ENCODE results near the gene SH3PXD2A.
"Not testable (repeated sequence)": the region's sequence is repeated elsewhere in the genome, so short reads cannot be mapped to it uniquely, and the experiment has no call there.

The SH3PXD2A gene

GRCh38 chr10:103833731-103834365, 21.5 kb downstream of the SH3PXD2A start:
- no peak for DNase-seq (ENCODE audit: low spot score)

- DNase-seq (ENCODE audit: low spot score): no peak
Measured at GRCh38 chr10:103832806-103833205, 22.6 kb downstream of the SH3PXD2A start.

DNA sequence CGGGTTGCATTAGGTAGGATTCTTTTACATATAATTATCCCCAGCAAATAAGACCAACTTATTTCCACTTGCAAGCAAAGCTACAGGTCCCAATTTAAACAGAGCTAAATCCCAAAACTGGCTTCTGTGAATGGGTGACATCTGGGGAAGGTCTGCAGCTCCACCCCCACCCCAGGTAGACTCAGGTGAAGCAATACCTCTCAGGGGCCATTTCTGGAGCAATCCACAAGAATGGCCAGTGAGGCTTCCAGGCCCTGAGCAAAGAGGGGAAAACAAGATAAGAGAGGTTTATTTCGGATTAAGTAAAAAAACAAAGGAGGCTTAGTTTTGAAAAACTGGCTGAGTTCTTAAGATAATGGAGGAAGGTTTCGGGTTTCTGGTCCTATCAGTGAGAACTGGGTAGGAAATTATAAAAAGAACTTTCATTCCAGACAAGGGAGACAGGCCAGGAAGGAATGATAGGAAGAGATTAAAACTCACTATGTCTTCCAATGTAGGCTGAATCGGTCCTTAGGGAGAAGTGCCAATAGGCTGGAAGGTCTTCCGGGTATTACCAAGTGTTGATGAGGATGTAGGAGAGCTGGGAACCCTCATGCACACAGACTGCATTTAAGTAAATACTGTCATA, 25.4 kb downstream of the SH3PXD2A start:
- DNase-seq (ENCODE audit: low spot score): no peak

GRCh38 chr10:103829278-103829677, 26.1 kb downstream of the SH3PXD2A start:
- no peak for DNase-seq (ENCODE audit: low spot score)

DNA sequence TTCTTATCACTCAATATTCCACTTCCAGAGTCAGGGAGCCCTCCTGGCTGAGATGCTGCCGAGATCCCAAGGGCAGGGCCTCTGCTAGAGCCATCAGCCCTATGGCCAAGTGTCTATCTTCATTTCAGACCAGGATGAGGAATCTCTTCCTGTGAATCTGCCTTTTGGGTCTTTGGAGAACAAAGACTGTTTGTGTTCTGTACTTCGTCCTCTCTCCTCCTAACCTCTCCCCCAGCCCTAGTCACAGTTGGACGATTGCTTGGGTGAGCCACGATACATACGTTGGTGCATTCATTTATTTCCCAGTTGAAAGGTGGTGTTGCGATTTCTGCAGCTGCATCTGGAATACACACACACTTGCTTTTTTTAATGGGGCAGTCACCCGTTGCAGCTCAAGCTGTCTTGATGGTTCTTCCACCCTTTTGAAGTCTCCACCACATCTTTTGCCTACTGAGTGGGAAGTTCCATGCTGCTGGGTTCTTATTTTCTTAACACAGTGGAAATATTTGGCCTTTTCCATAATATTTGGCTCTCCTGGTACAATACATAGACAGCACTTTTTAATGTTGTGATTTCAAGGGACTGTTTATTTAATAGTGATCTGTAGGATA, 26.7 kb downstream of the SH3PXD2A start:
- no peak for DNase-seq (ENCODE audit: low spot score)

DNA sequence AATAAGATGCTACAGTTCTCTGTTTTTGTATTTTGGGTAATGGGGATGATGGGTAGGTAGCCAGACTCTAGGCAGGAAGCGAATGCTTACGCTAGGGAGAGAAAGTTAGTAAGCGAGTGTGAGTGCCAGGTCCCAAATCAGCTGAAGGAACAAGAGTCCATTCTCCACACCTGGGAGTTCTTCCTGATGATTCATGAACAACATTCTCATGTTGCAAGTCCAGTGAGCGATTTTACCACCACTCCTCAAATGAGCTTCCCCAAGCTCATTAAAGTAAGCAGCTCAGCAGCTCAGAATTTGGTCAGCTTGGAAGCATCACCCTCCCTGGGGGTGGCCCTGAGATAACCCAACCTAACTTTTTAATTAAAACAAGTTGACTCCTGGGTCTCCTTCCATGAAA, 27.3 kb downstream of the SH3PXD2A start:
- DNase-seq (ENCODE audit: low spot score): no peak

GRCh38 chr10:103826885-103827284, 28.5 kb downstream of the SH3PXD2A start:
- DNase-seq (ENCODE audit: low spot score): no peak

GRCh38 chr10:103824281-103824680, 31.1 kb downstream of the SH3PXD2A start:
- no peak for DNase-seq (ENCODE audit: low spot score)

DNA sequence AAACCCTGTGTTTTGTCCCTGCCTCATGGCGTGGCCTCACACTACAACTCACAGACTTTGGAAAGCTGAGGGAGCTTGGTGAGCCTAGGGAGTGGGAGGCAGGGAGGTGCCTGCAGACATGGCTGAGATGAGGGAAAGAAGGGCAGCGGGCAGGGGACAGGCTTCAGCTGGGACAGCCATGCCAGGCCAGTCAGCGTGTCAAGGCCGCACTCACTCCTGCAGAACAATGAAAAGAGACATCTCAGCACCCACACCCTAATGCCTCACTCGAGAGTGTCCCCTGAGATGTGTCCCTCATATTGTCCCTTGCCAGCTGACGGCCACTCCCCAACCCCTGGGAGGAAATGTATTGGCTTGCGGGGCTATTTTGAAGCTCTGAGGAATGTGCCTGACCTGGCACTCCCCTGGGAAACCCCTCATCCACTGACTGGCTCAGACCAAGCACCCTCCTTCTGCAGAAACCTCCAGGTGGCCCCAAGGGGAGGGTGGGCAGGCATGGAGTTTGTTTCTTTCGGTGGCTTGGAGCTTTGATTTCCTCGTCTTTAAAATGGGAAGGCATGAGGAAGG, 31.6 kb downstream of the SH3PXD2A start:
- DNase-seq (ENCODE audit: low spot score): no peak

- no peak for DNase-seq (ENCODE audit: low spot score)
Measured at GRCh38 chr10:103822800-103823199, 32.6 kb downstream of the SH3PXD2A start.

- DNase-seq (ENCODE audit: low spot score): no peak
Measured at GRCh38 chr10:103822107-103822716, 33.2 kb downstream of the SH3PXD2A start.

- DNase-seq (ENCODE audit: low spot score): no peak
Measured at GRCh38 chr10:103820101-103821062, 35.0 kb downstream of the SH3PXD2A start.

DNA sequence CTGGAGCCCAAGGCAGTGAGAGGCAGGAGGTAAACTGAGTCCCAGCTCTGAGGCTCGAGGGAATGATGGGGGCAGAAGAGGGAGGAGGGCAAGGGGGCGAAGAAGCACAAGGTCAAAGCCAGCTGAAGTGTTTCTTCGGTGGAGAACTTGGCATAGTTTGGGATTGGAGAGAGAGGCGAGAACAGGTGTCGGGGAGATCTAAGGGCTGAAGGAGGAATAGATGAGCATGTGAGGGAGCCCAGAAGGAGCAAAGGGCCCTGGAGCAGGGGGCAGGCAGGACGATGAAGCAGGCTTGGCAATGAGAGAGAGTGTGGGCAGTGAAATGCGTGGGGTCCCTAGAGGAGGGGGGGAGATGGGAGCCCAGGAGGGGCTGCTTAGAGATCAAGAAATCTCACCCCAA, 35.9 kb downstream of the SH3PXD2A start:
- no peak for DNase-seq (ENCODE audit: low spot score)

- DNase-seq (ENCODE audit: low spot score): no peak
Measured at GRCh38 chr10:103818765-103819374, 36.5 kb downstream of the SH3PXD2A start.

DNA sequence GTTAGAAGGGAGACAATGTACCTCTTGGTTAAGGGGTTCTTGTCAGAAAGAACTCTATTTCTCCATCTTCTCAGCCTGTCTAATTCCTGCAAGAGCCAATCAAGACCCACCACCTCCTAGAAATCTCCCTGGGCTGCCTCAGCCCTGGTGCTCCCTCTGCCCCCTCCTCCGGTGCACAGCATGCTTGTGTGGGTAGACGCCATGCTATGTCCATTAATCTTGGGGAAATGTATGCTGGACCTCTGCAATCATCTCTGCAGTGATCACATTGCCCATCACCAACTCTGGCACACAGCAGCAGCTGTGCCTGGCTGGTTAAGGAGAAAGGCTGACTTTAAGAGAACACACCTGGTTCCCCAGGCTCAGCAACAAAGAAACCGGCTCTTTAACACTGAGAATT, 37.3 kb downstream of the SH3PXD2A start:
- DNase-seq (ENCODE audit: low spot score): no peak

GRCh38 chr10:103816431-103816830, 38.9 kb downstream of the SH3PXD2A start:
- no peak for DNase-seq (ENCODE audit: low spot score)

- DNase-seq (ENCODE audit: low spot score): no peak
Measured at GRCh38 chr10:103814626-103815370, 40.6 kb downstream of the SH3PXD2A start.

DNA sequence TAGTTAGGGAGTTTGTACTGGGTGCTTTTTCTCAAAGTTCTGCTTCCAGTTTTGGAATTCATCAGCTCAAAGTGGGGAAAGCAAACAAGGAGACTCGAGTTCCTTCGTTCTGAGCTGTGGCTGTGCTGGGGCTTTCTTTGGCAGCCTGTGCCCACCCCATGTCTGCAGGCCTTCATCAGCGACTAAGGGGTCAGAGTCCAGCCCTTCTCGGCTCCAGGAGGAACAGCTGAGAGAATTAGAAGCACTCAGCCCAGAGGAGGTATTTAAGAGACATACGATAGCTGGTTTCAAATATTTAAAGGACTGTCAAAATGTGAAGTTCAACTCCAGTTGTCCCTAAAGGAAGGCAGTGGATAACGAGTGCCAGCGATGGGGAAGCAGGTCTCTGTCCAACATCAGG, 41.3 kb downstream of the SH3PXD2A start:
- no peak for DNase-seq (ENCODE audit: low spot score)

DNA sequence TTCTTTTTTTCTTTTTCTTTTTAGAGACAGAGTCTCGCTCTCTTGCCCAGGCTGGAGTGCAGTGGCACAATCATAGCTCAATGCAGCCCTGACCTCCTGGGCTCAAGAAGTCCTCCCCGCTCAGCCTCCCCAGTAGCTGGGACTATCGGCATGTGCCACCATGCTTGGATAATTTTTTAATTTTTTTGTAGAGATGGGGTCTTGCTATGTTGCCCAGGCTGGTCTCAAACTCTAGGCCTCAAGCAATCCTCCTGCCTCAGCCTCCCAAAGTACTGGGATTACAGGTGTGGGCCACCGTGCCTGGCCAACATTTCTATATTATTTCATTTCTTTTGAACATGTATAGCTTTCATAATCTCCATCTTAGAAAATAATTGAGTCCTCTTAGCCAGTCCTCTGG, 42.1 kb downstream of the SH3PXD2A start:
- DNase-seq (ENCODE audit: low spot score): not testable (repeated sequence)

GRCh38 chr10:103812432-103812831, 42.9 kb downstream of the SH3PXD2A start:
- DNase-seq (ENCODE audit: low spot score): no peak

GRCh38 chr10:103812004-103812403, 43.4 kb downstream of the SH3PXD2A start:
- no peak for DNase-seq (ENCODE audit: low spot score)

Data from ecto neural progenitor cell (in vitro differentiated cells).